Measurements from ENCODE around the gene AGPAT3. TPM values are rescaled to one million over a fixed set of nuclear protein-coding genes. Genes with fewer than 3 reads are reported as not detected.

AGPAT3 gene
- total RNA-seq, 4 donors from 2014 or later: 63.5 to 225 (median 161) TPM

DNA sequence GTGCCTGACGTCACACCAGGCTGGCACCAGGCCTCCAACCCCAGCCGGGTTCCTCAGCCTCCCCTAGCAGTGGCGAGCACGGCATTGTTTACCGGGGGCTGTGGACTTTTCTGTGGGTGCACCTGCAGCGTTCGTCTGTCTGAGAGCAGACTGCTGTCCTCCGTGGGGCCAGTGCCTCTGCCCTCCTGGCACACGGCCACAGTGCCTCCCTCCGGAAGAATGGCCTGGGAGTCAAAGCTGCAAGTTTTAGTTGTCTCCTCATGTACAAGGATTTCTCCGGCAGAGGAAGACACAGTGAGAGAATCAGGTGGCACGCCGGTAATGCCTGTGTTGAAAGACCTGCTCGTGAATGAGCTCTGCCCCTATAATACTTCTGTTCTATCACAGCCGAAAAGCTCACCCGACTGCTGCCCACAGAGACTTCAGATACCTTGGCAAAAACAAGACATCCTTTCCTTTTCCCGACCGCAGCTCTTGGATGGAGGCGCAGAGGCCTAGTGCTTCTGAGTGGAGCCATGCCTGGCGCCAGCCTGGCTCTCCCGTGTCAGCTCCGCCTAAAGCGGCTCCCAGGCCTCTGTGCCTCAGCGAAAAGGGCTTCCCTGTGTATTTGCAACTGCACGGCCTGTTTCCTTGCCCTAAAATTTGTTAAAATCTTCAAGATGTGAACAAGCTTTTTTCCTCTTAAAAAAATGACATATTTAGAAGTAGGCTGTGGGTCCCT, 71.4 kb downstream of the AGPAT3 start:
- no peak for DNase-seq
- Histone ChIP-seq H3K27ac (no peak overlapping the region), H3K4me3 (no peak overlapping the region), H3K4me1 (peaks cover 0 to 32% (median 4%) of the 10 kb centered on the region in 4 donors), H3K27me3 (no peaks in the 10 kb centered on the region), H3K9me3 (no peaks in the 10 kb centered on the region), H3K36me3 (peaks cover 0 to 13% (median 0%) of the 10 kb centered on the region in 3 donors)
- TF ChIP-seq, protein P1, sequence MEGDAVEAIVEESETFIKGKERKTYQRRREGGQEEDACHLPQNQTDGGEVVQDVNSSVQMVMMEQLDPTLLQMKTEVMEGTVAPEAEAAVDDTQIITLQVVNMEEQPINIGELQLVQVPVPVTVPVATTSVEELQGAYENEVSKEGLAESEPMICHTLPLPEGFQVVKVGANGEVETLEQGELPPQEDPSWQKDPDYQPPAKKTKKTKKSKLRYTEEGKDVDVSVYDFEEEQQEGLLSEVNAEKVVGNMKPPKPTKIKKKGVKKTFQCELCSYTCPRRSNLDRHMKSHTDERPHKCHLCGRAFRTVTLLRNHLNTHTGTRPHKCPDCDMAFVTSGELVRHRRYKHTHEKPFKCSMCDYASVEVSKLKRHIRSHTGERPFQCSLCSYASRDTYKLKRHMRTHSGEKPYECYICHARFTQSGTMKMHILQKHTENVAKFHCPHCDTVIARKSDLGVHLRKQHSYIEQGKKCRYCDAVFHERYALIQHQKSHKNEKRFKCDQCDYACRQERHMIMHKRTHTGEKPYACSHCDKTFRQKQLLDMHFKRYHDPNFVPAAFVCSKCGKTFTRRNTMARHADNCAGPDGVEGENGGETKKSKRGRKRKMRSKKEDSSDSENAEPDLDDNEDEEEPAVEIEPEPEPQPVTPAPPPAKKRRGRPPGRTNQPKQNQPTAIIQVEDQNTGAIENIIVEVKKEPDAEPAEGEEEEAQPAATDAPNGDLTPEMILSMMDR (IDR thresholded peaks at IDR 0.05): no peak
- TF ChIP-seq POLR2A (IDR thresholded peaks at IDR 0.05): no peak

DNA sequence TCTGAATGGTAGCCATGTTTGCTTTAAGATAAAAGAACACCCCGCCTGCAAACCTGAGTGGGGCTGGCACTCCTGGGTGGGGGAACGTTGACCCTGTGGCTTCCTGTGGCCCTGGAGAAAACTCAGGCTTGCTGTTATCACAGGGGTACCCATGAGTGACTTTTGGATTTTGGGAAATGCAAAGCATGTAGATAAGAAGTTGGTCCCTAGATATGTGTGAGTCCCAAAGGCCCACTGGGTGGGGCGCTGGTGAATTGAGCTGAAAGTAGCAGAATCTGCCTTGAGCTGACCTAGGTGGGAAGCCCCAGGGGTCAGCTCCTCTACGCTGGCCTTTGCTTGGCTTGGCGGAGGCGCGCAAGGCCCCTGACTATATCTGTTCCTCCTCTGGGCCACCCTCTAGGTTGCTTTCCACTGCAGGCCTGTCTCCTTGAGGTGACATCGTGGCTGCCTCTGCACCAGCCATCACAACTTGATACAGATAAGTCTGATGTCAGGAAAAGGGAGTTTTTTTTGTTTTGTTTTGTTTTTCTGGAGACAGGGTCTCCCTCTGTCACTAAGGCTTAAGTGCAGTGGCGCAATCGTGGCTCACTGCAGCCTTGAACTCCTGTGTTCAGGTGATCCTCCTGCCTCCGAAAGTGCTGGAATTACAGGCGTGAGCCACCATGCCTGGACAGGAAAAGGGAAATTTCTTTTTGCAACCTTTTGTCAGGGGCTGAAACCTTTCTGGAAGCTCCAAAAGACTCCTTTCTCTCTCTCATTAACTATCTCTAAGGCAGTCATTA, 72.2 kb downstream of the AGPAT3 start:
- TF ChIP-seq, protein P1 (IDR thresholded peaks at IDR 0.05): no peak
- no peak for TF ChIP-seq POLR2A (IDR thresholded peaks at IDR 0.05)
- Histone ChIP-seq H3K4me3 (no peak overlapping the region), H3K4me1 (peaks cover 0 to 32% (median 4%) of the 10 kb centered on the region in 4 donors), H3K36me3 (peaks cover 0 to 17% (median 0%) of the 10 kb centered on the region in 3 donors), H3K27me3 (no peaks in the 10 kb centered on the region), H3K27ac (no peak overlapping the region), H3K9me3 (no peaks in the 10 kb centered on the region)
- DNase-seq: no peak

GRCh38 chr21:43937891-43938309, 72.9 kb downstream of the AGPAT3 start:
- Histone ChIP-seq H3K4me3 (no peak overlapping the region), H3K9me3 (no peaks in the 10 kb centered on the region), H3K27me3 (no peaks in the 10 kb centered on the region), H3K36me3 (peaks cover 0 to 19% (median 0%) of the 10 kb centered on the region in 3 donors), H3K27ac (no peak overlapping the region), H3K4me1 (peaks cover 0 to 32% (median 4%) of the 10 kb centered on the region in 4 donors)
- peak in 2 of 3 donors; percentile 76 to 77 for DNase-seq
- TF ChIP-seq, protein P1 (IDR thresholded peaks at IDR 0.05): no peak
- no peak for TF ChIP-seq POLR2A (IDR thresholded peaks at IDR 0.05)

DNA sequence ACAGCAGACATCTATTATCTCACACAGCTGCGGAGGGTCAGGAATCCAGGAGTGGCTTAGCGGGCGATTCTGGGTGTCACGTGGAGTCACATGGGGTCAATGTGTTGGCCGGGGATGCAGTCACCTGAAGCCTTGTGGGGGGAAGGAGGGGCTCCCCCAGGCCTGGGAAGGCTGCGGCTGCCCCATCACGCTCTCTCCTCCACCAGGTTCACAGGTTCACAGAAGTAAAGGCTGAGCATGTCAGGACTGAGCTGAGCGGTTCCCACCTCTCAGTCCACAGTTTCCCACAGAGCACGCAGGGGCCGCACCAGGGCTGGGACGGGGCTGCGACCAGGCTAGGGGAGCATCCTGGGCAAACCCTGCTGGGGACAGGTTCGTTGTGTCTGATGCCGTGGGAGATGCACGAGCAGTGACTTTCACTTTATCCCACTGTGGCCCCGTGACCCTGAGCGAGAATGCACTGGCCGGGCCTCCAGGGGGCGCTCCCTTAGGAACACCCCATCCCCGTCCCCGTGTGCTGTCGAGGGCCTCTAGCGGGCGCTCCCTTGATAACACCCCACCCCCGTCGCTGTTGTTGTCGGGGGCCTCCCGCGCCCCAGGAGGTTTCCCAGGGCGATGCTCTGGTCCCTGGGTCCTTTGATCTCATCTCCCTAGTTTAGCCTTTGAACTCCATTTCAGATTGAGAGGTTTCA, 73.9 kb downstream of the AGPAT3 start:
- TF ChIP-seq POLR2A (IDR thresholded peaks at IDR 0.05): no peak
- TF ChIP-seq, protein P1 (IDR thresholded peaks at IDR 0.05): peak; percentile 94 to 98 (median 98)
- peaks cover 0 to 19% (median 0%) of the 10 kb centered on the region in 3 donors for H3K36me3 ChIP-seq
- no peaks in the 10 kb centered on the region for H3K9me3 ChIP-seq
- H3K27ac ChIP-seq: peak overlapping the region in 3 of 4 donors; percentile 46 to 78 (median 48)
- H3K4me3 ChIP-seq: peak overlapping the region; percentile 38 to 57 (median 45)
- H3K4me1 ChIP-seq: peaks cover 0 to 32% (median 4%) of the 10 kb centered on the region in 4 donors
- H3K27me3 ChIP-seq: no peaks in the 10 kb centered on the region
- DNase-seq: peak; percentile 90 to 94 (median 92)
